ENCODE results near the gene GCSAML. TPM values are rescaled to one million over a fixed set of nuclear protein-coding genes. Genes with fewer than 3 reads are reported as not detected.

The GCSAML gene
- total RNA-seq, 2 experiments from 2014 or later: not detected

DNA sequence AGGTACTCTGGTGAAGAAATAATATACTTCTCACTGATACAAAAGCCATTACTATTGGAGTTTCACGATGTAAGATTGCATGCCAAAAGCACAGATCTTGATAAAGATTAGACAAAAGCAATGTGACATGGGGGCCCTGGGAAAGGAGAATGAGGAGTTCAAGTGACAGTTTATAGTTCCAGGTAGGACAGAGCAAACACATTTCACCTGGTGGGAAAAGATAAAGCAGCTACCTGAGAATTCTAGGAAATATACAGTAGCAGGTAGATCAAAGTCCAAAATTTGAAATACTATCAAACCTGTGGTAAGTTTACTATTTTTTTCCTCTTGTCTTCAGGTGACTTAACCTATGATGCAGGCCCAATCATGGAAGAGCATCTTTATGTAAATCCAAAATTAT, 64.5 kb downstream of the GCSAML start:
- ChIA-PET POLR2A (no interaction called here), CTCF (no interaction called here)
- Mint-ChIP-seq H3K9me3 (no peaks in the 10 kb centered on the region), H3K4me1 (no peaks in the 10 kb centered on the region), H3K27ac (no peak overlapping the region), H3K27me3 (no peaks in the 10 kb centered on the region), H3K36me3 (ENCODE audit: low read depth) (no peaks in the 10 kb centered on the region), H3K4me3 (no peak overlapping the region)
- DNase-seq: no peak

DNA sequence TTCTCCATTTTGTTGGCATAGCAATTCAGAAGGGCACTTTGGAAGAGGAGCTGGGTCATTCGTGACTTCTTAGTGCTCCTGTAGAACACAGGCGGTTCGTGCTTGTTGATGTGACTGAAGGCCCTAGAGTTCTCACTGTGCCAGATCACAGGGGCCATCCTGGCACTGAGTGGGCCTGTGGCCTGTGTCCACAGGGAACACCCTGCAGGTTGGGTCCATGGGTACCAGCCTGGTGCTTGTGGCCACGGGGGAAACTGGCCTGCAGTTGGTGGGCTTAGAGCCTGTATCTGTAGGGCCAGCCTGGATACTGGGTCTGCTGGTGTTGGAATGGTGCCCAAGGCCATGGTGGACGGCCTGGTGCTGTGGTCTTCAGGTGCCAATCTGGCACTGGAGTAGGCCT, 65.7 kb downstream of the GCSAML start:
- no peak for DNase-seq
- H3K27me3 Mint-ChIP-seq: no peaks in the 10 kb centered on the region
- no peaks in the 10 kb centered on the region for H3K9me3 Mint-ChIP-seq
- H3K36me3 Mint-ChIP-seq (ENCODE audit: low read depth): no peaks in the 10 kb centered on the region
- no peaks in the 10 kb centered on the region for H3K4me1 Mint-ChIP-seq
- no peak overlapping the region for H3K27ac Mint-ChIP-seq
- CTCF ChIA-PET: no interaction called here
- H3K4me3 Mint-ChIP-seq: no peak overlapping the region
- POLR2A ChIA-PET: no interaction called here

Other genes starting within 250 kb of the GCSAML start
- 1 to 10 TPM; 6.4 to 6.5 TPM for gene ZNF496, start 217.3 kb upstream of the GCSAML start, total RNA-seq
- under 1 TPM; 0.25 to 0.40 TPM for gene NLRP3, start 133.0 kb upstream of the GCSAML start, total RNA-seq
- gene OR2B11, start 91.0 kb upstream of the GCSAML start, total RNA-seq: not detected
- gene OR2C3, start 12.7 kb upstream of the GCSAML start, total RNA-seq: not detected
- gene OR2G2, start 39.2 kb downstream of the GCSAML start, total RNA-seq: not detected
- gene OR2G3, start 56.5 kb downstream of the GCSAML start, total RNA-seq: not detected
- not detected for gene OR13G1, start 130.6 kb downstream of the GCSAML start, total RNA-seq
- not detected for gene OR6F1, start 167.5 kb downstream of the GCSAML start, total RNA-seq
- gene OR14K1, start 189.5 kb downstream of the GCSAML start, total RNA-seq: not detected
- gene OR14A2, start 199.0 kb downstream of the GCSAML start, total RNA-seq: not detected
- gene OR1C1, start 211.4 kb downstream of the GCSAML start, total RNA-seq: not detected